Colonic mucosa (tissue), 4 donors: ENCODE measurements around the gene SRSF12. TPM values are rescaled to one million over a fixed set of nuclear protein-coding genes. Genes with fewer than 3 reads are reported as not detected.
A peak's percentile ranks its signal among the peaks of the same experiment; 100 is the strongest.

Experiments used
- DNase-seq: peaks from one replicate; pipeline ENCODE4 v3.0.0-alpha.2; 2020
- H3K27ac ChIP-seq: fragments of 200-600 bp; one replicate; pipeline ENCODE4 v1.8.0; 2021
- H3K27me3 ChIP-seq: fragments of 200-600 bp; one replicate; pipeline ENCODE4 v1.8.0; 2021
- H3K36me3 ChIP-seq: fragments of 200-600 bp; one replicate; pipeline ENCODE4 v1.8.0; 2021
- H3K4me1 ChIP-seq: fragments of 200-600 bp; one replicate; pipeline ENCODE4 v1.8.0; 2021; ENCODE audit warnings: mild to moderate bottlenecking
- H3K4me3 ChIP-seq: fragments of 200-600 bp; one replicate; pipeline ENCODE4 v1.8.0; 2021
- H3K9ac ChIP-seq, 2 donors: one replicate each; pipeline ENCODE4 v1.7.0; 2013; ENCODE audit warnings: control low read depth in 2 of 2, low read depth in 2 of 2, low read length in 2 of 2
- H3K9me3 ChIP-seq: fragments of 200-600 bp; one replicate; pipeline ENCODE4 v1.8.0; 2021
- intact Hi-C: fragments of 100-400 bp; cut with DNase I; formaldehyde crosslinking; loops from one replicate; pipeline ENCODE4 v1.14.1; 2022
- total RNA-seq, 2 donors: library from RNA; stranded (reverse); fragmentation: NEBNext Ultra II Directional in 1 of 2; extraction: Animal tissue kit (Norgen Biotek cat#: 25700) in 1 of 2; gene quantifications; one replicate each; pipeline ENCODE4 v1.2.1, GENCODE V29; 2021
- TF ChIP-seq, protein P1 (sequence below): fragments of 200-600 bp; IDR thresholded peaks from one replicate; pipeline ENCODE4 v1.8.0; 2022; ENCODE audit warnings: antibody characterized with exemption, mild to moderate bottlenecking
- donor health status: healthy.
- donor health status: DM: no; HTN: no; CAD: no.
- donor health status: DM: no; HTN: no; CAD: no.

The SRSF12 gene
- total RNA-seq, 2 donors from 2014 or later: 0.35 TPM; not detected in 1

DNA sequence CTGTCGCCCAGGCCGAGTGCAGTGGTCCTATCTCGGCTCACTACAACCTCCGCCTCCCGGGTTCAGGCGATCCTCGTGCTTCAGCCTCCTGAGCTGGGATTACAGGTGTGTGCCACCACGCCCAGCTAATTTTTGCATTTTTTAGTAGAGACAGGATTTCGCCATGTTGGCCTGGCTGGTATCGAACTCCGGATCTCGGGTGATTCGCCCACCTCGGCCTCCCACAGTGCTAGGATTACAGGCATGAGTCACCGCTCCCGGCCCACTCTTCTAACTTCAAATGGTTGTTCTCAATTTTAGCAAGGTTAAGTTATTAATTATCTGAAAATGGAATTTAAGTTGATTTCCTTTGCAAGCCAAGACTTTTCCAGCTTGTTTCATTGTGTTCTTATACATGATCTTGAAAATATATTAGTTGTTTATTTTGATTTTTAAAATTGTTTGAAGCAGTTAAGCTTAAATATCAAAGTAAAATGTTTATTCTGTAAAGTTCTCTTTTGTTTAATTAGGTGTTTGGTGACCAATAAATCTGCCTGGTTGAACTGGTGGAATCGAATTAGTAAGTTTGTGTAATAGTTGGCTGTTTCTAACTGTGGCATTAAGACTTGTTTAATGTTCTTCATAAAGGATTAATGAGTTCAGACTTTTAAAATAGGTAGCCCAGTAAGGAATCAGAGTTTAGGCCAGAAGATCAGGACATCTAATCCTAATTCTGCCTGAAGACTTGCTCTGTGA lies 30.3 kb upstream of the SRSF12 start:
- no peaks in the 10 kb centered on the region for H3K36me3 ChIP-seq
- no peaks in the 10 kb centered on the region for H3K27me3 ChIP-seq
- H3K27ac ChIP-seq: no peak overlapping the region
- peaks cover 2% of the 10 kb centered on the region for H3K4me1 ChIP-seq
- no peak for DNase-seq
- no peak overlapping the region for H3K9ac ChIP-seq
- intact Hi-C loops: no loop called here
- H3K9me3 ChIP-seq: no peaks in the 10 kb centered on the region
- TF ChIP-seq, protein P1, sequence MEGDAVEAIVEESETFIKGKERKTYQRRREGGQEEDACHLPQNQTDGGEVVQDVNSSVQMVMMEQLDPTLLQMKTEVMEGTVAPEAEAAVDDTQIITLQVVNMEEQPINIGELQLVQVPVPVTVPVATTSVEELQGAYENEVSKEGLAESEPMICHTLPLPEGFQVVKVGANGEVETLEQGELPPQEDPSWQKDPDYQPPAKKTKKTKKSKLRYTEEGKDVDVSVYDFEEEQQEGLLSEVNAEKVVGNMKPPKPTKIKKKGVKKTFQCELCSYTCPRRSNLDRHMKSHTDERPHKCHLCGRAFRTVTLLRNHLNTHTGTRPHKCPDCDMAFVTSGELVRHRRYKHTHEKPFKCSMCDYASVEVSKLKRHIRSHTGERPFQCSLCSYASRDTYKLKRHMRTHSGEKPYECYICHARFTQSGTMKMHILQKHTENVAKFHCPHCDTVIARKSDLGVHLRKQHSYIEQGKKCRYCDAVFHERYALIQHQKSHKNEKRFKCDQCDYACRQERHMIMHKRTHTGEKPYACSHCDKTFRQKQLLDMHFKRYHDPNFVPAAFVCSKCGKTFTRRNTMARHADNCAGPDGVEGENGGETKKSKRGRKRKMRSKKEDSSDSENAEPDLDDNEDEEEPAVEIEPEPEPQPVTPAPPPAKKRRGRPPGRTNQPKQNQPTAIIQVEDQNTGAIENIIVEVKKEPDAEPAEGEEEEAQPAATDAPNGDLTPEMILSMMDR: no peak
- no peak overlapping the region for H3K4me3 ChIP-seq

DNA sequence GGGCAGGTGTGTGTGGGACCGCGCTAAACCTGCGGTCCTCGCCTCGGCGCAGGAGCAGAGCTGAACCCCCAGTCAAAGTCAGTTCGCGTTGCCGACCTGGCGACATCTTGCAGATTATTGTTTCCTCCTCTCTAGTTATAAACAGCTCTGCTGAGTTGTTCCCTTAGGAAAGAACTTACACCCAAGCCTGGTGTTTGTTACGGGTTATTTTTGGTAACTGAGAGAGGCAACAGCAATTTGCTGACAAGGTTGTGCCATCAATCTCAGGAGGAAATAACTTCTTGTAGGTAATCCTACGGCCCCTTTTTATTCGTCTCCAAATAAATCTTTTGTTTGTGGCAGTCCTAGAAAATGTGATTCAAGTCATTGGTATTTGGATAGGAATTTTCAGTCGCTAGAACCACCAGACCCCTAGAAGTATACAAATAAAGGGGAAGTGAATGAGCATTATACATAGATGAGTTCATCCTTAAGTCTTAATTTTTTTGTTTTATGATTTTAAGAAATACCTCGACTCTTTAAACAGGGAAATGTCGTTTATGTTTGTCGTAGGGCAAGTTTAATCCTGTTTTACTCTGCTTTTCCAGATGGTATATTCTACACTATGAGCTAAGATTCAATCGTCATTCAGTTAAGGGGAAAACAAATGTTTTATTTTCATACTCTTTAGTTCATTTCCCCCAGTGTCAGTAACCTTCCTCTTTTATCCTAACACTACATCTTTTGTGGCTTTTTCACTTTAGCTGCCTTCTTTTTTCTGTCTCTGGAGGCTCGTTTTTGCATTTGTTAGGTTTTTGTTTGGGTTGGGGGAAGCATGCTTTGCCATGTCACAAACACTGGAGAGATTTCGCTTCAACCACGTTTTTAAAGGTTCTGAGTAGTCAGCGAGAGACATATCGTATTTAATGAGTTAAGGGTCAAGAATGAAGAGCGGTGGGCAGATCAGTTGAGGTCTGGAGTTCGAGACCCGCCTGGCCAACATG lies 29.1 kb upstream of the SRSF12 start:
- H3K36me3 ChIP-seq: no peaks in the 10 kb centered on the region
- peak overlapping the region; percentile 84 for H3K27ac ChIP-seq
- no peaks in the 10 kb centered on the region for H3K27me3 ChIP-seq
- TF ChIP-seq, protein P1: no peak
- H3K4me3 ChIP-seq: peak overlapping the region; percentile 91
- H3K9ac ChIP-seq: peak overlapping the region; percentile 86 to 88
- no peak for DNase-seq
- intact Hi-C loops: no loop called here
- H3K4me1 ChIP-seq: peaks cover 2% of the 10 kb centered on the region
- H3K9me3 ChIP-seq: no peaks in the 10 kb centered on the region

DNA sequence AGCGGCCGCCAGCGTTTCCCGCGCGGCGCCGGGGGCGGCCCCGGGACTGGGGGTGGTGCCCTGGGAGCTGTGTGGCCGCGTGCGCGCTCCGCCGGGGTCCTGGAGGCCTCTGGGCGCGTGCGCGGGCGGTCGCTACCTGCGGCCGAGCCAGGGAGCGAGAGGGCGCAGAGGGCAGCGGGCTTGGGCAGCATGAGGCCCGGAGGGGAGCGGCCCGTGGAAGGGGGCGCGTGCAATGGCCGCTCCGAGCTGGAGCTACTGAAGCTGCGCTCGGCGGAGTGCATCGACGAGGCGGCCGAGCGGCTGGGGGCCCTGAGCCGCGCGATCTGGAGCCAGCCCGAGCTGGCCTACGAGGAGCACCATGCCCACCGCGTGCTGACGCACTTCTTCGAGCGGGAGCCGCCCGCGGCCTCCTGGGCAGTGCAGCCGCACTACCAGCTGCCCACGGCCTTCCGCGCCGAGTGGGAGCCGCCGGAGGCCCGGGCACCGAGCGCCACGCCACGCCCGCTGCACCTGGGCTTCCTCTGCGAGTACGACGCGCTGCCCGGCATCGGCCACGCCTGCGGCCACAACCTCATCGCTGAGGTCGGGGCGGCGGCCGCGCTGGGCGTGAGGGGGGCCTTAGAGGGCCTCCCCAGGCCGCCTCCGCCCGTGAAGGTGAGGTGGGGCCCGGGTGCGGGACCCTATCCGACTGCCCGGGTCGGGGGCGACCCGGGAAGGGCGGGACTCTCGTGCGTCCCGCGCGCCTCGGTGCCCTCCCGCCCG lies 28.3 kb upstream of the SRSF12 start, which contains the start of gene PM20D2:
Gene PM20D2 (plus strand): TSS at position 100 of the 762 bp plus-strand sequence. CDS start 90 bp downstream, at position 190.
- H3K4me3 ChIP-seq: peak within 1 kb of the TSS; percentile 91
- TF ChIP-seq, protein P1: no peak
- no peaks in the 10 kb centered on the region for H3K27me3 ChIP-seq
- peaks cover 2% of the 10 kb centered on the region for H3K4me1 ChIP-seq
- peak; percentile 75 for DNase-seq
- H3K9ac ChIP-seq: peak within 1 kb of the TSS; percentile 86 to 88
- peak within 1 kb of the TSS; percentile 84 for H3K27ac ChIP-seq
- no peaks in the 10 kb centered on the region for H3K36me3 ChIP-seq
- H3K9me3 ChIP-seq: no peaks in the 10 kb centered on the region
- intact Hi-C loops: no loop called here

DNA sequence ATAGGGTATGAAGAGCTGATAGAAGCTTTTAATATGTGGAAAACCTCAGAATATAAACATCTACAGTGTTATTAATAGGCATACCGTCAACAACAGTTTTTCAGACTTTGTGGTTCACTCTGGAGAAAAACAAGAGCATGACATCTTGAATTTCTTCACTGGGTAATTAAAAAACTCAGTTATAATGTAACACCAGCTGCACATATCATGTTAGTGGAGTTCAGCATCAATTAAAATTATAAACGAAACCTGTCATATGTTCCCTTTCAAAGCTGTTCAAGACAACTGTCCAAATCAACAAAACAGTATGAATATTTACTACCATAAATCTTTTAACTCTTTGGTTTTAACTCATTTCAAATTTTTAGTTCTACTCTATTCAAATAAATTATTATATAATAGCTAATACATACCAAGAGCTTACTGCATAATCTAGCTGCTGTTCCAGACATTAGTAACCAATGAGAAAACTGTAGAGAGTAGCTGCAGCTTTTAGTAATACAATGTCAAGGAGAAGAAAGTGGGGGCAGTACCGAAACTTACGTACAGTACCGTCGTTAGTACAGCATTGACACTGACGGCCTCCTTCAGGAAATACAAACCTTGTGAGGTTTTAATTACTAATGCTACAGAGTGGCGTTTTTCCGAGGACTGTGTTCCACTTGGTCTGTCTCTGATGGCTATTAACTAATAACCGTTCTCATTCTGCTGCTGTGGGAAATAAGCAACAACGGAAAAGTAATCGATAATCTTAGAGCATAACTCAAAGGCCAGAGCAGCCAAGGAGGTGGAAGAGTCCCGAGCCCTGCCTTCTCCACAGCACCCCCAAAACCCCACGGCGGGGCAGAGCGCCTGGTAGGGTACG lies 27.5 kb upstream of the SRSF12 start:
- TF ChIP-seq, protein P1: no peak
- DNase-seq: no peak
- intact Hi-C loops: no loop called here
- H3K27me3 ChIP-seq: no peaks in the 10 kb centered on the region
- peak overlapping the region; percentile 84 for H3K27ac ChIP-seq
- peak overlapping the region; percentile 91 for H3K4me3 ChIP-seq
- peak overlapping the region; percentile 86 to 88 for H3K9ac ChIP-seq
- no peaks in the 10 kb centered on the region for H3K9me3 ChIP-seq
- H3K4me1 ChIP-seq: peaks cover 2% of the 10 kb centered on the region
- no peaks in the 10 kb centered on the region for H3K36me3 ChIP-seq
